ENCODE results near the gene ENTPD6.
"Not testable (repeated sequence)": the region's sequence is repeated elsewhere in the genome, so short reads cannot be mapped to it uniquely, and the experiment has no call there.

The ENTPD6 gene

DNA sequence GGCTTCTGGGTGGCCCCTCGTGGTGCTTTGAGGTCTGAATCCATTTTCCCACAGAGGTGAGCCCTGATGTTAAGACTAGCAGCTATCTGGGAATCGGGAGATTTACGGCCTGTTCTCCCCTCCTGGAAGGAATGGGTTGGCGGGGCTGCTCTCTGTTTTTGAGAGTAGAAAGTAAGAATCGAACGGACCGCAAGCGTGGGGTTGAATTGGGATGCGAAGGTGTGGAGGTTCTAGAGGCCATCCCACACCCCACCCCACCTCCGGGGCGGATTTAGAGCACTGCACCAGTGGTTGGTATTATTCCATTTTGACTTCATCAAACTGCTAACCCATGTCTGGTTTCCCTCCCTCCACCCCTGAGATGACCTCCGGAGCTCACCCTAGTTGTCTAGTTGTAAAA lies 63.8 kb downstream of the ENTPD6 start:
- no peak for DNase-seq

DNA sequence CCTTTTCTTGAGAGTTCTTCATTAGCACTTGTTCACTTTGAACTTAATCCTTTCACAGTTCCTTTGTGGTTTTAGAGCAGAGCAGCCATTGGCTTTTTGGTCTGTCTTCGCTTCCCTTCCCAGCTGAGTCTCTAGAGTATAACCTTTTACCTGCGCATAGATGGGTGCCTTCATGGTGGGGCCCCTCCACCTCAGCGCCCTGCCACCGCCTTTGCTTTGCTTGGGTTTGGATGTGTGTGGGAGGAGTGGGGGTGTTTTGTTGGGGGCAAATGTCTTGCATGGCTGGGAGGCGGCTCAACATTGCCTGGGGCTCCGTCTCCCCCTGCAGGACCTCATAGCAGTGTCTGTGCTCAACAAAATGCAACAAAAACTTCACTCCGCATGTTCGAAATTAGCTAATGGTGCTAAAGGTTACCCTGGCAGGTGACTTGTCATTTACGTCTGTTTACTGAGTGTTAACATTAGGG lies 64.3 kb downstream of the ENTPD6 start:
- no peak for DNase-seq

DNA sequence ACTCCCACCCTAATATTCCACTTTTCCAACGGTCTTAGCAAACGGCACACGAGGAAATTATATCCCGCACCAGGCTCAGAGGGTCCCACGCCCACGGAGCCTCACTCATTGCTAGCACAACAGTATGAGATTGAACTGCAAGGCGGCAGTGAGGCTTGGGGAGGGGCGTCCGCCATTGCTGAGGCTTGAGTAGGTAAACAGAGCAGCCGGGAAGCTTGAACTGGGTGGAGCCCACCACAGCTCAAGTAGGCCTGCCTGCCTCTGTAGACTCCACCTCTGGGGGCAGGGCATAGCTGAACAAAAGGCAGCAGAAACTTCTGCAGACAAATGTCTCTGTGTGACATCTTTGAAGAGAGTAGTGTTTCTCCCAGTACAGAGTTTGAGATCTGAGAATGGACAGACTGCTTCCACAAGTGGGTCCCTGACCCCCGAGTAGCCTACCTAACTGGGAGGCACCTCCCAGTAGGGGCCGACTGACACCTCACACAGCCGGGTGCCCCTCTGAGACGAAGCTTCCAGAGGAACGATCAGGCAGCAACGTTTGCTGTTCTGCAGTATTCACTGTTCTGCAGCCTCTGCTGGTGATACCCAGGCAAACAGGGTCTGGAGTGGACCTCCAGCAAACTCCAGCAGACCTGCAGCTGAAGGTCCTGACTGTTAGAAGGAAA lies 65.4 kb downstream of the ENTPD6 start:
- DNase-seq, result not testable (repeated sequence)

DNA sequence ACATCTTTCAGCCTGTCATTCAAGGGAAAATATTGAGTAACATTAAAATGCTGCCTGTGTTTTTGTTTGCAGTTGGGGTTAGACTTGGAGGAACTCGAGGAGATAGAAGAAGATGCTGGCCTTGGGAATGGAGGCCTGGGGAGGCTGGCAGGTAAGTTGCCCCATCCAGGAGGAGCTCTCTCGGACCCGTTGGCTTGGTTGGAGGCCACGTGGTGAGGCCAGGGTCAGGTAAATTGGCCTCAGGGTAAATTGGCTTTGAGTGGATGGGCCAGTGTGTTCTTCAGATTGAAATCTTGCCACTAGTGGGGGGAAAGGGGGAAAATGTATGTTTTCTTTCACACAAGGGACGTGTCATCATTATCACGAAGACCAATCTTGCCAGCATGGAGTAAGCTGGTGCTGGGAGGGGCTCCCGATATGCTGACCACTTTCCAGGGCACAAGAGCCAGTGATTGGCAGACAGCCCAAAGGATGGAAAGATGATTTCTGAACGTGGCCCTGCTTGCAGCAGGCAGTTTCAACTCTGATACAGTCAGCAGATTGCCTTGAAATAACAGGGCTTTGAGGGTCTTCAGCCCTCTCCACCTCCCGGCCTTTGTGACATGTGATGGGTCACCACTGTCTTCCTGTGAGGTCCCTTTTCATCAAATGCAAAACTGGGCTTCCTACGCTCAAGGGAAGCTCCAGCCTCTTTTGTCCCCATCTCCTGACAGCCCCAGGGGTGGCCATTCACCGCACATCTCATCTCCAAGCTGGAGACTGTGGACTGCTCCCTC lies 73.7 kb downstream of the ENTPD6 start:
- no peak for DNase-seq

DNA sequence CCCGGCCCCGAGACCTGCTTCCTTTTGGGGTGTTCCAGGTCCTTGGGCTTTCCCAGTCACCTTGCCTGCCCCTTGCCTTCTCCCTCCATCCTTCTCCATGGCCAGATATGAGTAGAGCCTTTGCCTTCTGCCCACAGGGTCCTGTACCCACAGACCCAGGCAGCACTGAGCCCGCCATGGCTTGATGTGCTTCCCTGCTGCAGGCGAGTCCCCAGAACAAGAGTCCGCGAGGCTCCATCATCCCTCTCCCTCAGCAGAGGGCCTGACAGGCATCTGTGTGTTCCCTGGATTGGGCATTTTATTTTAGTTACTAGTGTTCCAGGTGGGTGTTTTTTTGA lies 74.3 kb downstream of the ENTPD6 start:
- DNase-seq, result no peak

DNA sequence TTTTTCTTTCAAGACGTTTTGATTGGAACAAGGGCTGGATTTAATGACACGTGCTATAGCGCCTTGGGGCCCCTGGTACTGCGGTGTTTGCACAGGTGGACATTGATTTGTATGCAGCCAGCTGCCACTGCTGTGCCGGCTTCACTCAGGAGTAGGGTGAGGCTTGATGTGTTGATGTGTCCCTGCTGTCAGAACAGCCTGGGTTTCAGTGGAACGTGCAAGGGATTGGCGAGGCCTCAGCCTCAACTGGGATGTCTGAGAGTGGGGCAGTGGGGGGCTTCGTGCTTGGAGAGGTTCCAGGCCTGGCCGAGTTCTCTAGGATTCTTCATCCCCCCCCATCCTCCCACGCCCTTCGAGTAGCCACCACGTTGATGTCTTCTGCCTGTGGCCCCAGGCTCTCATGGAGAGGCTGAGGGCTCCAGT lies 75.3 kb downstream of the ENTPD6 start:
- DNase-seq, result no peak

DNA sequence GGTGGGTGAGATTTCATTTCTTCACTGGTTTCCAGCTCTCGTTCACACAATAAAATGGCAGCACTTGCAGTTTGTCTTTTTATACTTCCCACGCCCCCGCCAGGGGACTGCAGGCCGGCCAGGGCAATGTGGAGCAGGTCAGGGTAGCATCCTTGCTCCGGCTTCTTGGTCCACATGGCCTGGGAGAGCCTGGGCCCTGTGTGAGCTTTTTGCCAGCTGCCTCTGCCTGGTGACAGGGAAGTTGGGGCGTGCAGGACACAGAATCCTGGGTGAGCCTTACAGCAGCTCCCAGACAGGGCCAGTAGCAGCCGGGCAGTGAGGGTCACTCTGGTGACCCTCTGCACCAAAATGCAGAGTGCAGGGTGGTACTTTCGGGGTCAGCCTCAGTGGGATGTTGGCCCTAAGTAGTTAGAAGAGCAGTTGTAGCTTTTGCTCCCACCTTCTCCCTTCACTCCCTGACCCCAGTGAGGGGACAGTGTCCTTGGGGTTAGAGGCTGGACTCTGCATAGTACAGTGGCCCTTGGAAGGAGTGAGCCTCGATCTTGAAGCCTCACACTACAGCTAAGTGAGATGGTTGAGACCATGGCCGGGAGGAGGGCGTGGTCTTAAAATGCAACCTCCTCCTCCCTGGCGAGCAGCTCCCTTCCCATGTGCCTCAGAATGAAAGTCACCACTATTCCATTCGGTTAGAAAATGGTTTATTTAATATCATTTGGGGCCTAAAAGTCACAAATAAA lies 76.1 kb downstream of the ENTPD6 start:
- DNase-seq, result no peak

DNA sequence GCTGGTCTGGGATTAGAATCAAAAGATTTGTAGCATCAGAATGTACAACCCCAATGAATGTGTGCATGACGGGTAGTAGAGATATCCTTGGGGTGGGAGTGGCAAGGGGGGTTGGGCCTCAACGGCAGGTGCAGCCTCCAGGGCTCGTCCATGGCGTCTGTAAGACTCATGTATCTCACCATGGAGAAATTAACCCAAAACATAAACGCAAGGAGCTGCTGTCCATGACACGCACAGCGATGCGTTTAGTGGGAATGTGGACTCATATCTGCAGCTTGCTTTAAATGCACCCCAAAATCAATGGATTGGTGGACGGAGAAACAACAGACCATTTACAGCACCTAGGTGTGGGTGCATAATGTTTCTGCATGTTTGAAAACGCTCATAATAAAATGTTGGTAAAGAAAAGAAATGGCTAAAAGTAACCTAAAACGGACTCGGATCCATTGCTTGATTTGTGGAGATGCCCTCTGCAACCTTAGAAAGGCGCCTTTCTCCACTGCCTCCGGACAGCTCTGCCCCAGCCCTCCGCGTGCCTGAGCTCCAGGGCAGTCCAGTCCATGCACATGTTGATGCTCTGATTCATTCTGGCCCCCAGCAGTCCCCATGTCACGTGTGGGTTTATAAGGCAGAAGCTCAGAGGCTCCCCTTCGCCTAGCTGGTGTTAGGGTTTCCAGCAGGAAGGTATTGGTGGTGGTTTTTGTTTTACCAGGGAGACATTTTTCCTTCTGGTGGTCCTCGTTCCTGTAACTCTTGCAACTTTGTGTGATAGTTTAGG lies 76.9 kb downstream of the ENTPD6 start:
- no peak for DNase-seq

DNA sequence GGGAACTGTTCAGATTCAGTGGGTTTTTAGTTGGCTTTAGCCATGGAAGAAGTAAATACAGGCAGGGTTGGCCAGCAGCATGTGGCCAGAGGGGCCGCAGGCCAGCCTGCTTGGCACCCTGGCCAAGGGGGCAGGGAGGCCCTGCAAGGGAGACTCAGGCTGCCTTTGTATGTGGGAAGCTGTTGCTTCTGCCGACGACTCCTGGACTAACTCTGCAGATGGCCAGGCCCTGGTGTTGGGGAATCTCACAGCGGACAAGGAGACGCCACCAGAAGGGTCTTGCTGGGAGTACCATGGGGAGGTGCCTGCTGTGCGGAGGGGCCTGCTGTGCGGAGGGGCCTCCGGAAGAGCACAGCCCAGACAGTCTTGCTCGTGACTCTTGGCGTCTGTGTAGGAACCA lies 77.5 kb downstream of the ENTPD6 start:
- no peak for DNase-seq

DNA sequence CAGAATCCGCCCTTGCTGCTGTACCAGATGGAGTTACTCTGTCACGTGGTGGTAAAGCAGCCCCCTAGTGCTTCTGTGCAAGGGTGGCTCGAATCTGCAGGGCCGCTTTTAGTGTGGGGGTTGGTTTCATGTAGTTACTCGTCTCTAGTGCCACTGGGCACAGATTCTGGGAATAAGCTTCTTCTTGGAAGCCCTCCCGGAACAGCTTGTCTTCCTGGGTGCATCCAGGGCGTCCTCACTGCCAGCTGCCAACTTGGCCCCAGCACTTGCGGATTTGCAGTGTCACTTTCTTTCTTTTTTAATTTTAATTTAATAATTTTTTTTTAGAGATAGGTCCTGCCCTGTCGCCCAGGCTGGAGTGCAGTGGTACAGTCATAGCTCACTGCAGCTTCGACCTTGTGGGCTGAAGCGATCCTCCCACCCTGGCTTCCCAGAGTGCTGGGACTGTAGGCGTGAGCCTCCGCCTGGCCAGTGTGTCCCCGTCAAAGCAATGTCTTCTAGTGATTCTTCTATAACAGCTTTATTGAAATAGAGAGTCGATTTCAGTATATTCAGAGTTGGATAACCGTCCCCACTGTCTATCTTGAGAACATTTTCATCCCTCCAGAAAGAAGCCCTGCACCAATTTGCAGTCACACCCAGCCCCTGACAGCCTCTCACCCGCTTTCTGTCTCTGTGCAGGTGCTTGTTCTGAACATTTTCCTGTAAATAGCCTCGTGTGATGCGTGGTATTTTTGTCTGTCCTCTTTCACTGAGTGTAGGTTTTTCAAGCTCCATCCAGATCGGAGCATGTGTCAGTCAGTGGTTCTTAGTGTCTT lies 78.2 kb downstream of the ENTPD6 start:
- no peak for DNase-seq

DNA sequence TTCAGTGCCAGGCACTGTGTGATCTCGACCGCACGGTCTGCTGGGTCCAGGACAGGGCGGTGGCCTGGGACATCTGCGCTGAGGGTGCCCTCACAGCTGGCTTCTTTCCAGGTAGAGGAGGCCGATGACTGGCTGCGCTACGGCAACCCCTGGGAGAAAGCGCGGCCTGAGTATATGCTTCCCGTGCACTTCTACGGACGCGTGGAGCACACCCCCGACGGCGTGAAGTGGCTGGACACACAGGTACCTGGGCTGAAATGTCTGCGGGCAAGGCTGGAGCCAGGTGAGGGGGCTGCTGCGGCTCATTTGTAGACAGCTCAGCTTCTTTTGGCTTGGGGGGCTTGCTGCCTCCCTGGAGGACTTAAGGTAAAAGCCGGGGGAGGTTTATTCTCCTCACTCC lies 79.0 kb downstream of the ENTPD6 start:
- DNase-seq, result no peak

DNA sequence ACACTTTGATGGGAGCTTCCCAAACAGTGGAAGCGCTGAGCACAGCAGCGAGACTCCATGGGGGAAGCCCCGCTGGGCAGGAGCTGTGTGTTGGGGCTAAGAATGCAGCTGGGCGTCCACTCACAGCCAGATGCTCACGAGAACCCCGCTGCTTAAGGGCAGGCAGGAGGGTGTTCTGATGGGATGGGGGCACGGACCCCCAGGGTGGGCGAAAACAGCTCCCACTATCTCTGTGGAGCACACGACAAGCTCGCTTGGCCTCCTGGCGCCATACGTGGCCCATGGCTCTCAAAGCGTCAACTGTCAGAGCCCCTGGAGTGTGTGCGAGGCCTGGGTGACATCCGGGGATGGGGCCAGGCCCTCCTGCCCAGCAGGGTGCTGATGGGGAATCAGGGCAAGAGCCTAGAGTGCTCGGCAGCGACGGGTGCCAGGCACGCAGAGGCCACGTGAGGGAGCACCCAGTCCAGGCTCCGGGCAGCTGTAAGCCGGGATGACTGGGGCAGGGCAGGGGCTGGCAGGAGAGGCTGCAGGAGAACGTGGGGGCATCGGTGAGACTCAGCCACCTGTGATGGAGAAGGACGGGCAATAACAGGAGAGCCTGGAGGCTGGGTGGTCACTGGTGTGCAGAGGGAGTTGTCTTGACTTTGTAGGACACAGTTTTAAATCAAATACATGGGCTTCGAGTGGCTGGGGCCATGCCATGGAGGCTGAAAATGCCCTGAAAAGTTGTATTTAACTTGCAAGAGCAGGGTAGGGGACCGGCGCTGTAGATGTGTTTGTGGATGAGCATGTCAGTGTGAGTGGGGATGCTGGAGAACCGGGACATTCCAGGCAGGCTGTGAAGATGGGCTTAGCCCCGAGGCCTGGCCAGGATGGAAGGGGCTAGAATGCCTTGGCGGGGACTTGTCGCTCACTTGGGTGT lies 79.6 kb downstream of the ENTPD6 start:
- DNase-seq, result no peak

DNA sequence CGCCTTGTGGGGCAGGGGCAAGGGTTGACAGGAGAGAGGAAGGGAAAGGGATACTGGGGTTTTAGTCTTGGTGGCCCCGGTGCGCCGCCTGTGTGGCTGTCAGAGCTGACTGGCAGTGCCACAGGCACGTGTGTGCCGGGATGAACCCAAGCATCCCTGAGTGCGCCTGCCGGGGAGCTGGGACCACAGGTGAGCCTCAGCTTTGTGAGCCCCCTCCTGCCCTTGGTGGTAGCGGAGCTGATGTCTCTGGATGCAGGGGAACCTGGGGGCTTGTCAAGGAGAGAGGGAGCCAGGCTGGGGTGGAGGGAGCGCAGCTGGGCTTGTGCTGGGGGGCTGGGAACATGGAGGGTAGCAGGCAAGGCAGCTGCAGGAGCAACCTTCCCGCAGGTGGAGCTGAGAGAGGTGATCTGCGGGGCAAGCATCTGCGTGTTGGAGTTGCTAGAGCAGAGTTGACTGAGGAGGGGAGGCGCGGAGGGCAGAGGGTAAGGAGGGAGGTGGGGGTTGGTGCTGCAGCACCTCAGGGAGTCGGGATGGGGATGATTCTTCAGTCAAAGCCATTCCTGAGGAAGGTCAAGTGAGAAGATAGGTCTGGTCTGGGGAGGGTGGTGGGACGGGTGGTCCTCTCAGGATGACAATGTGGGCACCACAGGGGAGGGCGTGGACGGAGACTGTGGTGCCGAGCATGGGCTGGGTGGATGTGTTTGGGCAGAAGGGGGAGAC lies 80.5 kb downstream of the ENTPD6 start:
- no peak for DNase-seq

Measured in NCI-H187 treated with DMSO at 0.1 percent for 48 hours (cell line).